Ovary (tissue), 10 donors: ENCODE measurements around the gene UCKL1. TPM values are rescaled to one million over a fixed set of nuclear protein-coding genes. Genes with fewer than 3 reads are reported as not detected.
A peak's percentile ranks its signal among the peaks of the same experiment; 100 is the strongest.

Experiments
- DNase-seq, 5 donors: peaks; one replicate each; pipeline ENCODE4 v3.0.0-alpha.2; 2019 to 2020
- H3K27ac ChIP-seq, 2 donors: fragments of 200-600 bp; one replicate each; pipeline versions ENCODE4 v1.5.1 to v1.8.0; 2019 to 2022
- H3K27me3 ChIP-seq: fragments of 200-600 bp; one replicate; pipeline ENCODE4 v1.8.0; 2022
- H3K36me3 ChIP-seq: fragments of 200-600 bp; sonication (generic); one replicate; pipeline ENCODE4 v1.5.1; 2019
- H3K4me1 ChIP-seq: one replicate; pipeline ENCODE4 v1.8.1; 2013; ENCODE audit warnings: mild to moderate bottlenecking, moderate library complexity; ENCODE audit not compliant: insufficient read depth
- H3K4me3 ChIP-seq: fragments of 200-600 bp; sonication (generic); one replicate; pipeline ENCODE4 v1.5.1; 2017
- H3K9me3 ChIP-seq, 2 donors: fragments of 200-600 bp in 1 of 2; sonication (generic) in 1 of 2; one replicate each; pipeline versions ENCODE4 v1.5.1 to v1.8.1; 2013 to 2019; ENCODE audit warnings: mild to moderate bottlenecking in 1 of 2, moderate library complexity in 1 of 2
- EP300 ChIP-seq: sonication (generic); formaldehyde crosslinking; IDR thresholded peaks from one replicate; pipeline ENCODE4 v1.6.1; 2017; ENCODE audit warnings: antibody characterized with exemption
- POLR2A ChIP-seq: fragments of 450-650 bp; IDR thresholded peaks from one replicate; pipeline ENCODE4 v1.6.1; 2017; ENCODE audit warnings: antibody characterized with exemption, mild to moderate bottlenecking, moderate library complexity
- WGBS, 3 donors: extraction: QIAGEN DNeasy Blood & Tissue Kit in 1 of 3; methylation state at CpG; one replicate each; pipeline versions ENCODE4 v1.1.5 to v1.1.7; 2013 to 2017; 5-methylcytosine and 5-hydroxymethylcytosine counted together
- intact Hi-C, 4 donors: fragments of 100-400 bp; cut with DNase I; formaldehyde crosslinking; loops; one replicate each; pipeline versions ENCODE4 v1.11.0 to v1.15.1; 2022 to 2023
- long read RNA-seq, 3 donors: library from polyadenylated mRNA in 2 of 3; unstranded in 2 of 3; transcript quantifications; one replicate each; pipeline ENCODE4 v2.0.0 and lab custom pipeline, GENCODE V29; 2021 to 2026
- polyA plus RNA-seq, 2 donors: library from polyadenylated mRNA; stranded (reverse); fragments of 200-250 nt in 1 of 2; fragments of 350-450 nt in 1 of 2; fragmentation: Illumina TruSeq in 1 of 2; extraction: RNeasy Lipid Tissue Mini Kit (QIAGEN cat#74804) in 1 of 2; gene quantifications; one replicate each; pipeline ENCODE4 v1.2.3, GENCODE V29; 2013 to 2014
- total RNA-seq, 7 donors: library from RNA; depleted of rRNA in 2 of 7; stranded (reverse); fragments of >200 nt in 2 of 7; fragmentation: NEBNext Ultra II Directional in 3 of 7; extraction: Animal tissue kit (Norgen Biotek cat#: 25700) in 3 of 7; gene quantifications; one replicate each; pipeline versions ENCODE4 v1.1.0 to v1.2.4, GENCODE V29; 2016 to 2023
- TF ChIP-seq, protein P1 (sequence below), 3 donors: fragments of 450-650 bp in 2 of 3; fragments of 200-600 bp in 1 of 3; IDR thresholded peaks; one replicate each; pipeline versions ENCODE4 v1.5.1 to v1.8.0; 2016 to 2022; ENCODE audit warnings: antibody characterized with exemption in 3 of 3, mild to moderate bottlenecking in 1 of 3
- donor health status: DM: no; HTN: no; CAD: no; lungs with moderate emphysema.
- donor health status: DM: no; HTN: no; CAD: no.
- donor health status: Bipolar disorder and iron deficiency.
- donor health status: DM: yes; HTN: yes; CAD: no.
- donor health status: DM: no; HTN: no; CAD: no.
- donor health status: DM: yes; HTN: yes; CAD: no.

The UCKL1 gene
- 10 to 100 TPM; 32.0 to 58.6 (median 47.0) TPM for total RNA-seq
- 10 to 100 TPM in 1 of 2 donors, 1 to 10 TPM in 1; 6.6 to 54.4 TPM for polyA plus RNA-seq
- long read RNA-seq, donor 1, partial matches to known transcripts: 85 of 357 reads
- long read RNA-seq, donor 1, other reads (novel, unspliced or antisense): 271 of 357 reads
- long read RNA-seq, donor 2: 0 reads
- long read RNA-seq, donor 3, partial matches to known transcripts: 107 of 181 reads
- long read RNA-seq, donor 3, other reads (novel, unspliced or antisense): 74 of 181 reads

DNA sequence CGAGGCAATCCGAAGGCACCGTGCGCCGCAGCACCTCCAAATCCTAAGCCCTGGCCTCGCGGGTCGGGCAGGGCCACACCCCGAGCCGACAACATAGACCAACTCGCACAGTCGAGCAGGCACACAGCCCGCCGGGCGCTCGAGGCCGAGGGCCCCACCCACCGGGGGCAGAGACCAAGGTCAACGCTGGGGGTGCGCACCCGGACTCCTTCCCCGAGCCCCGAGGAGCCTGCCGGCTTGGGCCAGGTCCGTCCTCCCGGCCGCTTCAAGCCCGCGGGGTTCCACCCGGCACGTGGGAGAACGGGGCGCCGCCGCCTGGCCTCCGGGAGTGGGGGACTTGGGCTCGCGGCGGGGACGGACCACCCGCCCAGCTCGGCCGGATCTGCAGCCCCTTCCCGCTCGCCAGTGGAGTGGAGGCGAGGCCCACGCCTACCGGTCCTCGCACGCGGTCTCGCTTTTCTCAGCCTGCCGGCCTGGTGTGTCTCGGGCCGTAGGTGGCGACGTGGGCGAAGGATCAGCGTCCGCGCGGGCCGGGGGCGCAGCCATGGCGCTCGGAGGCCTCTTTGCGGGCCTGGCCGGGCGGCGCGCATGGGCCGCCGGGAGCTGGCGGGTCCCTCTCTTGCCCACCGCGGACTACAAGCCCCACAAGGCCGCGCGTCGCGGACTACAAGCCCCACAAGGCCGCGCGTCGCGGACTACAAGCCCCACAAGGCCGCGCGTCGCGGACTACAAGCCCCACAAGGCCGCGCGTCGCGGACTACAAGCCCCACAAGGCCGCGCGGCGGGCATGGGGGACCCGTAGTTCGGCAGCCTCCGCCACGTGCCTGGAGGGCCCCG, at the start of gene UCKL1:
TSS of gene UCKL1 (minus strand) at position 590 of the 837 bp plus-strand sequence. CDS start at position 546, 44 bp downstream.
- Histone ChIP-seq H3K27ac (peak within 1 kb of the TSS; percentile 85 to 95), H3K27me3 (no peaks in the 10 kb centered on the region), H3K36me3 (no peaks in the 10 kb centered on the region), H3K4me1 (peaks cover 31% of the 10 kb centered on the region), H3K9me3 (no peaks in the 10 kb centered on the region), H3K4me3 (peak within 1 kb of the TSS; percentile 97)
- WGBS, 3 donors: 0 to 1% (median 0%) methylated on average over 41 to 105 of the region's 105 CpGs
- TF ChIP-seq, protein P1, sequence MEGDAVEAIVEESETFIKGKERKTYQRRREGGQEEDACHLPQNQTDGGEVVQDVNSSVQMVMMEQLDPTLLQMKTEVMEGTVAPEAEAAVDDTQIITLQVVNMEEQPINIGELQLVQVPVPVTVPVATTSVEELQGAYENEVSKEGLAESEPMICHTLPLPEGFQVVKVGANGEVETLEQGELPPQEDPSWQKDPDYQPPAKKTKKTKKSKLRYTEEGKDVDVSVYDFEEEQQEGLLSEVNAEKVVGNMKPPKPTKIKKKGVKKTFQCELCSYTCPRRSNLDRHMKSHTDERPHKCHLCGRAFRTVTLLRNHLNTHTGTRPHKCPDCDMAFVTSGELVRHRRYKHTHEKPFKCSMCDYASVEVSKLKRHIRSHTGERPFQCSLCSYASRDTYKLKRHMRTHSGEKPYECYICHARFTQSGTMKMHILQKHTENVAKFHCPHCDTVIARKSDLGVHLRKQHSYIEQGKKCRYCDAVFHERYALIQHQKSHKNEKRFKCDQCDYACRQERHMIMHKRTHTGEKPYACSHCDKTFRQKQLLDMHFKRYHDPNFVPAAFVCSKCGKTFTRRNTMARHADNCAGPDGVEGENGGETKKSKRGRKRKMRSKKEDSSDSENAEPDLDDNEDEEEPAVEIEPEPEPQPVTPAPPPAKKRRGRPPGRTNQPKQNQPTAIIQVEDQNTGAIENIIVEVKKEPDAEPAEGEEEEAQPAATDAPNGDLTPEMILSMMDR (IDR thresholded peaks at IDR 0.05): peak in 1 of 3 donors; percentile 9
- no peak for TF ChIP-seq EP300
- peak; percentile 67 for TF ChIP-seq POLR2A
- peak; percentile 92 to 95 (median 93) for DNase-seq
- intact Hi-C loops: no loop called here

- TF ChIP-seq POLR2A (no peak), EP300 (no peak)
- TF ChIP-seq, protein P1 (IDR thresholded peaks at IDR 0.05): no peak
- WGBS, 3 donors: 65 to 72% (median 69%) methylated on average over 6 of the region's 6 CpGs
- DNase-seq: no peak
- no peaks in the 10 kb centered on the region for H3K27me3 ChIP-seq
- no peaks in the 10 kb centered on the region for H3K4me1 ChIP-seq
- no peaks in the 10 kb centered on the region for H3K9me3 ChIP-seq
- no peaks in the 10 kb centered on the region for H3K36me3 ChIP-seq
- H3K4me3 ChIP-seq: no peak overlapping the region
- intact Hi-C loops: no loop called here
- H3K27ac ChIP-seq: no peak overlapping the region
Observed at GRCh38 chr20:64005394-64005793, 49.2 kb upstream of the UCKL1 start.

- no peaks in the 10 kb centered on the region for H3K27me3 ChIP-seq
- H3K36me3 ChIP-seq: no peaks in the 10 kb centered on the region
- no peaks in the 10 kb centered on the region for H3K4me1 ChIP-seq
- H3K27ac ChIP-seq: no peak overlapping the region
- DNase-seq: no peak
- TF ChIP-seq, protein P1 (IDR thresholded peaks at IDR 0.05): no peak
- TF ChIP-seq POLR2A (no peak), EP300 (no peak)
- intact Hi-C loops: no loop called here
- H3K9me3 ChIP-seq: no peaks in the 10 kb centered on the region
- WGBS, 3 donors: 64 to 78% (median 76%) methylated on average over 7 of the region's 7 CpGs
- H3K4me3 ChIP-seq: no peak overlapping the region
Observed at GRCh38 chr20:64003960-64004725, 47.9 kb upstream of the UCKL1 start.

DNA sequence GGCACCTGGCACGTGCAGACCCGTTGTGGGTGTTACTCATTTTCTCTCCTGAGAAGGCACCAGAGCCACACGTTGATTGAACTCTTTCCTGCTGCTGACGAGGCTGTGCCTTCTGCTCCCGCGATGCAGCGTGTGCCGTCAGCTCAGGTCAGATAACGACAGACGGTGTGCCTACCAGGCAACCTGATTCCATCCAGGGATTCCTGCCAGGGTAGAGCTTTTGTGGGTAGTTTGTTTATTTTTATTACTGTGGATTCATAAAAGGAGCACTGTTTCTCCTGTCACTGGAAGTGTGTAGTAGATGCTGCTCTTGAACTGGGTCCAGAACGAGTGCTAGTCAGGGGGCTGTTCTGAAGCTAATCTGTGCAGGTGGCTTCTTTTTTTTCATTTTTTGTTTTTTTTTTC, 45.4 kb upstream of the UCKL1 start:
- Histone ChIP-seq H3K27ac (no peak overlapping the region), H3K27me3 (no peaks in the 10 kb centered on the region), H3K9me3 (no peaks in the 10 kb centered on the region), H3K4me1 (no peaks in the 10 kb centered on the region), H3K36me3 (no peaks in the 10 kb centered on the region), H3K4me3 (no peak overlapping the region)
- no peak for DNase-seq
- intact Hi-C loops: no loop called here
- WGBS, 3 donors: 59 to 74% (median 68%) methylated on average over 11 of the region's 11 CpGs
- TF ChIP-seq EP300 (no peak), POLR2A (no peak)
- TF ChIP-seq, protein P1 (IDR thresholded peaks at IDR 0.05): no peak
